ENCODE data around the gene WDFY2.

GRCh38 chr13:51629491-51630287 lies 45.4 kb downstream of the WDFY2 start:
- TF ChIP-seq NR2C2 (CRISPR knock-in tag; IDR thresholded peaks at IDR 0.05): no peak
- TF ChIP-seq CTCF (IDR thresholded peaks at IDR 0.05): no peak
- no peak for TF ChIP-seq CBFB (CRISPR knock-in tag; IDR thresholded peaks at IDR 0.05; ENCODE audit: low read depth)
- TF ChIP-seq TP53 (CRISPR knock-in tag; IDR thresholded peaks at IDR 0.05): no peak
- TF ChIP-seq, protein P1, sequence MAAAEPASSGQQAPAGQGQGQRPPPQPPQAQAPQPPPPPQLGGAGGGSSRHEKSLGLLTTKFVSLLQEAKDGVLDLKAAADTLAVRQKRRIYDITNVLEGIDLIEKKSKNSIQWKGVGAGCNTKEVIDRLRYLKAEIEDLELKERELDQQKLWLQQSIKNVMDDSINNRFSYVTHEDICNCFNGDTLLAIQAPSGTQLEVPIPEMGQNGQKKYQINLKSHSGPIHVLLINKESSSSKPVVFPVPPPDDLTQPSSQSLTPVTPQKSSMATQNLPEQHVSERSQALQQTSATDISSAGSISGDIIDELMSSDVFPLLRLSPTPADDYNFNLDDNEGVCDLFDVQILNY (CRISPR knock-in tag; IDR thresholded peaks at IDR 0.05): no peak
- TF ChIP-seq, protein P2, sequence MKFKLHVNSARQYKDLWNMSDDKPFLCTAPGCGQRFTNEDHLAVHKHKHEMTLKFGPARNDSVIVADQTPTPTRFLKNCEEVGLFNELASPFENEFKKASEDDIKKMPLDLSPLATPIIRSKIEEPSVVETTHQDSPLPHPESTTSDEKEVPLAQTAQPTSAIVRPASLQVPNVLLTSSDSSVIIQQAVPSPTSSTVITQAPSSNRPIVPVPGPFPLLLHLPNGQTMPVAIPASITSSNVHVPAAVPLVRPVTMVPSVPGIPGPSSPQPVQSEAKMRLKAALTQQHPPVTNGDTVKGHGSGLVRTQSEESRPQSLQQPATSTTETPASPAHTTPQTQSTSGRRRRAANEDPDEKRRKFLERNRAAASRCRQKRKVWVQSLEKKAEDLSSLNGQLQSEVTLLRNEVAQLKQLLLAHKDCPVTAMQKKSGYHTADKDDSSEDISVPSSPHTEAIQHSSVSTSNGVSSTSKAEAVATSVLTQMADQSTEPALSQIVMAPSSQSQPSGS (CRISPR knock-in tag; IDR thresholded peaks at IDR 0.05; ENCODE audit: borderline replicate concordance, low read depth): no peak
- no peak for TF ChIP-seq ATF1 (CRISPR knock-in tag; IDR thresholded peaks at IDR 0.05)
- TF ChIP-seq AFF4 (CRISPR knock-in tag; IDR thresholded peaks at IDR 0.05; ENCODE audit: borderline replicate concordance): no peak
- no peak for TF ChIP-seq IRF2 (CRISPR knock-in tag; IDR thresholded peaks at IDR 0.05; ENCODE audit: borderline replicate concordance, low read depth)
- TF ChIP-seq, protein P3, sequence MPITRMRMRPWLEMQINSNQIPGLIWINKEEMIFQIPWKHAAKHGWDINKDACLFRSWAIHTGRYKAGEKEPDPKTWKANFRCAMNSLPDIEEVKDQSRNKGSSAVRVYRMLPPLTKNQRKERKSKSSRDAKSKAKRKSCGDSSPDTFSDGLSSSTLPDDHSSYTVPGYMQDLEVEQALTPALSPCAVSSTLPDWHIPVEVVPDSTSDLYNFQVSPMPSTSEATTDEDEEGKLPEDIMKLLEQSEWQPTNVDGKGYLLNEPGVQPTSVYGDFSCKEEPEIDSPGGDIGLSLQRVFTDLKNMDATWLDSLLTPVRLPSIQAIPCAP (CRISPR knock-in tag; IDR thresholded peaks at IDR 0.05): no peak
- TF ChIP-seq CREM (CRISPR knock-in tag; IDR thresholded peaks at IDR 0.05): no peak
- TF ChIP-seq USF2 (CRISPR knock-in tag; IDR thresholded peaks at IDR 0.05): no peak

Data from WTC11 (cell line).